ENCODE measurements around the gene CLIC1. TPM values are rescaled to one million over a fixed set of nuclear protein-coding genes. Genes with fewer than 3 reads are reported as not detected.

Gene CLIC1
- total RNA-seq, 1 donor from 2014 or later: 310 TPM

- H3K27ac ChIP-seq: peak overlapping the region; percentile 93
- TF ChIP-seq CTCF (IDR thresholded peaks at IDR 0.05): no peak
- intact Hi-C loops (cut with DNase I): no loop called here
- H3K4me1 ChIP-seq: peaks cover 54% of the 10 kb centered on the region
- peak overlapping the region; percentile 91 for H3K4me3 ChIP-seq
- peak in 1 of 2 donors; percentile 37 for ATAC-seq
- H3K9me3 ChIP-seq: no peaks in the 10 kb centered on the region
- DNase-seq: no peak
- peaks cover 41% of the 10 kb centered on the region for H3K36me3 ChIP-seq
- H3K27me3 ChIP-seq (ENCODE audit: low read depth): no peaks in the 10 kb centered on the region
Observed at GRCh38 chr6:31727034-31727716, 9.2 kb downstream of the CLIC1 start.

- DNase-seq: no peak
- H3K9me3 ChIP-seq: no peaks in the 10 kb centered on the region
- no peak overlapping the region for H3K4me3 ChIP-seq
- no peak for ATAC-seq
- H3K4me1 ChIP-seq: peaks cover 43% of the 10 kb centered on the region
- intact Hi-C loops (cut with DNase I): no loop called here
- peak overlapping the region; percentile 93 for H3K27ac ChIP-seq
- H3K36me3 ChIP-seq: peaks cover 27% of the 10 kb centered on the region
- TF ChIP-seq CTCF (IDR thresholded peaks at IDR 0.05): no peak
- no peaks in the 10 kb centered on the region for H3K27me3 ChIP-seq (ENCODE audit: low read depth)
Observed at GRCh38 chr6:31725502-31726350, 10.6 kb downstream of the CLIC1 start.

GRCh38 chr6:31723980-31724691 is 12.2 kb downstream of the CLIC1 start:
- no peak for TF ChIP-seq CTCF (IDR thresholded peaks at IDR 0.05)
- DNase-seq (no peak), ATAC-seq (no peak)
- Histone ChIP-seq H3K9me3 (no peaks in the 10 kb centered on the region), H3K4me3 (no peak overlapping the region), H3K27ac (no peak overlapping the region), H3K36me3 (peaks cover 22% of the 10 kb centered on the region), H3K27me3 (ENCODE audit: low read depth) (no peaks in the 10 kb centered on the region), H3K4me1 (peaks cover 36% of the 10 kb centered on the region)
- intact Hi-C loops (cut with DNase I): no loop called here

- peaks cover 22% of the 10 kb centered on the region for H3K36me3 ChIP-seq
- H3K4me3 ChIP-seq: no peak within 1 kb of the TSS
- TF ChIP-seq CTCF (IDR thresholded peaks at IDR 0.05): no peak
- no peaks in the 10 kb centered on the region for H3K27me3 ChIP-seq (ENCODE audit: low read depth)
- ATAC-seq (no peak), DNase-seq (no peak)
- peaks cover 30% of the 10 kb centered on the region for H3K4me1 ChIP-seq
- H3K9me3 ChIP-seq: no peaks in the 10 kb centered on the region
- intact Hi-C loops (cut with DNase I): no loop called here
- H3K27ac ChIP-seq: no peak within 1 kb of the TSS
Observed at GRCh38 chr6:31723245-31723979, 12.9 kb downstream of the CLIC1 start, which contains the start of gene MPIG6B. MPIG6B (plus strand) TSS chr6:31723373; CDS start chr6:31723384, 11 bp downstream.

- Histone ChIP-seq H3K36me3 (peaks cover 12% of the 10 kb centered on the region), H3K4me1 (peaks cover 17% of the 10 kb centered on the region), H3K9me3 (no peaks in the 10 kb centered on the region), H3K27ac (no peak overlapping the region), H3K27me3 (ENCODE audit: low read depth) (no peaks in the 10 kb centered on the region), H3K4me3 (no peak overlapping the region)
- ATAC-seq (no peak), DNase-seq (peak; percentile 24)
- TF ChIP-seq CTCF (IDR thresholded peaks at IDR 0.05): no peak
- intact Hi-C loops (cut with DNase I): no loop called here
Observed at GRCh38 chr6:31722173-31722572, 14.2 kb downstream of the CLIC1 start.

Measured in lower lobe of right lung (tissue), 2 donors.